8988T (cell line): ENCODE measurements around the gene ZNF652.
A peak's percentile ranks its signal among the peaks of the same experiment; 100 is the strongest.
"Not testable (repeated sequence)": the region's sequence is repeated elsewhere in the genome, so short reads cannot be mapped to it uniquely, and the experiment has no call there.

Experiments used
- DNase-seq: peaks from one replicate; pipeline ENCODE4 v3.0.0; 2011

ZNF652 gene

GRCh38 chr17:49384951-49385350 lies 22.9 kb upstream of the ZNF652 start:
- DNase-seq: no peak

GRCh38 chr17:49383060-49383459 lies 21.0 kb upstream of the ZNF652 start:
- no peak for DNase-seq

GRCh38 chr17:49382556-49382955 lies 20.5 kb upstream of the ZNF652 start:
- no peak for DNase-seq

- DNase-seq: no peak
These were observed 19.7 kb upstream of the ZNF652 start for GRCh38 chr17:49381793-49382192.

- DNase-seq: no peak
These were observed 19.0 kb upstream of the ZNF652 start for GRCh38 chr17:49381033-49381432.

- DNase-seq: no peak
These were observed 17.9 kb upstream of the ZNF652 start for GRCh38 chr17:49379926-49380325.

- no peak for DNase-seq
These were observed 16.3 kb upstream of the ZNF652 start for GRCh38 chr17:49378311-49378710.

GRCh38 chr17:49375544-49375943 lies 13.5 kb upstream of the ZNF652 start:
- no peak for DNase-seq

- no peak for DNase-seq
These were observed 11.1 kb upstream of the ZNF652 start for GRCh38 chr17:49373115-49373514.

- DNase-seq: no peak
These were observed 10.4 kb upstream of the ZNF652 start for GRCh38 chr17:49372425-49372824.

- no peak for DNase-seq
These were observed 9.2 kb upstream of the ZNF652 start for GRCh38 chr17:49370971-49371834.

- no peak for DNase-seq
These were observed 7.7 kb upstream of the ZNF652 start for GRCh38 chr17:49369760-49370159.

- no peak for DNase-seq
These were observed 7.0 kb upstream of the ZNF652 start for GRCh38 chr17:49369089-49369488.

GRCh38 chr17:49365667-49366066 lies 3.6 kb upstream of the ZNF652 start:
- peak; percentile 55 for DNase-seq

GRCh38 chr17:49365126-49365525 lies 3.1 kb upstream of the ZNF652 start:
- DNase-seq: not testable (repeated sequence)

GRCh38 chr17:49364119-49364518 lies 2.1 kb upstream of the ZNF652 start:
- DNase-seq: no peak

GRCh38 chr17:49363251-49363650 lies 1.2 kb upstream of the ZNF652 start:
- DNase-seq: no peak

GRCh38 chr17:49362723-49363117 lies 670 bp upstream of the ZNF652 start:
- DNase-seq: no peak

- DNase-seq: peak; percentile 41
These were observed 735 bp downstream of the ZNF652 start for GRCh38 chr17:49361129-49361901.

- DNase-seq: peak; percentile 31
These were observed 1.3 kb downstream of the ZNF652 start for GRCh38 chr17:49360796-49361128.

GRCh38 chr17:49359990-49360795 lies 1.9 kb downstream of the ZNF652 start:
- no peak for DNase-seq

GRCh38 chr17:49358641-49359247 lies 3.3 kb downstream of the ZNF652 start:
- no peak for DNase-seq

- no peak for DNase-seq
These were observed 4.5 kb downstream of the ZNF652 start for GRCh38 chr17:49357516-49357915.
